NT2/D1 (cell line): ENCODE data around the gene GRIK1.

Experiments
- DNase-seq: peaks from one replicate; pipeline ENCODE4 v3.0.0-alpha.2; 2011; ENCODE audit warnings: low read depth, low spot score
- H3K27me3 ChIP-seq: 2 replicates; pipeline ENCODE4 v1.6.0; 2011; ENCODE audit warnings: mild to moderate bottlenecking; ENCODE audit not compliant: insufficient read length, insufficient read depth
- H3K36me3 ChIP-seq: 2 replicates; pipeline ENCODE4 v1.6.1; 2011; ENCODE audit warnings: mild to moderate bottlenecking, low read length, mixed read lengths; ENCODE audit not compliant: insufficient read depth, insufficient read length
- H3K4me1 ChIP-seq: 2 replicates; pipeline ENCODE4 v1.5.1; 2011; ENCODE audit not compliant: insufficient read depth, insufficient read length
- H3K4me3 ChIP-seq: 2 replicates; pipeline ENCODE4 v1.5.1; 2011; ENCODE audit warnings: low read depth; ENCODE audit not compliant: insufficient read length
- H3K9ac ChIP-seq: 2 replicates; pipeline ENCODE4 v1.6.0; 2011; ENCODE audit warnings: low read depth; ENCODE audit not compliant: insufficient read length
- H3K9me3 ChIP-seq: 2 replicates; pipeline ENCODE4 v1.5.1; 2011; ENCODE audit warnings: mild to moderate bottlenecking, low read length; ENCODE audit not compliant: insufficient read depth
- SUZ12 ChIP-seq: IDR thresholded peaks from 2 replicates; pipeline ENCODE4 v1.6.1; 2011; ENCODE audit not compliant: insufficient read length, insufficient read depth; ENCODE audit errors: extremely low read depth
- YY1 ChIP-seq: IDR thresholded peaks from 2 replicates; pipeline ENCODE4 v1.6.1; 2011; ENCODE audit not compliant: insufficient read length, insufficient read depth
- ZNF274 ChIP-seq: IDR thresholded peaks from 2 replicates; pipeline ENCODE4 v1.6.1; 2011; ENCODE audit warnings: mild to moderate bottlenecking, low read depth, low read length

GRIK1 gene

GRCh38 chr21:29827236-29827635 lies 112.6 kb downstream of the GRIK1 start:
- no peak for DNase-seq
- no peaks in the 10 kb centered on the region for H3K36me3 ChIP-seq
- TF ChIP-seq YY1 (no peak), ZNF274 (no peak), SUZ12 (no peak)

GRCh38 chr21:29826386-29826785 lies 113.4 kb downstream of the GRIK1 start:
- Histone ChIP-seq H3K27me3 (no peaks in the 10 kb centered on the region), H3K4me3 (no peak overlapping the region), H3K9ac (no peak overlapping the region), H3K36me3 (no peaks in the 10 kb centered on the region), H3K9me3 (peaks cover 15% of the 10 kb centered on the region; the same call in 1 of the 2 replicates), H3K4me1 (no peaks in the 10 kb centered on the region)
- TF ChIP-seq ZNF274 (no peak), SUZ12 (no peak), YY1 (no peak)
- no peak for DNase-seq

More at GRCh38 chr21:29827236-29827635, 112.6 kb downstream of the GRIK1 start:
- Histone ChIP-seq H3K9ac (no peak overlapping the region), H3K9me3 (peaks cover 23% of the 10 kb centered on the region), H3K27me3 (no peaks in the 10 kb centered on the region), H3K4me3 (no peak overlapping the region), H3K4me1 (no peaks in the 10 kb centered on the region)

GRCh38 chr21:29825936-29826335 lies 113.9 kb downstream of the GRIK1 start:
- no peak for DNase-seq
- peaks cover 10% of the 10 kb centered on the region; the same call in 1 of the 2 replicates for H3K9me3 ChIP-seq
- no peak for TF ChIP-seq SUZ12
- TF ChIP-seq ZNF274 = no peak
- TF ChIP-seq YY1 = no peak
- H3K9ac ChIP-seq = no peak overlapping the region
- H3K4me1 ChIP-seq = no peaks in the 10 kb centered on the region
- no peak overlapping the region for H3K4me3 ChIP-seq
- H3K36me3 ChIP-seq = no peaks in the 10 kb centered on the region
- no peaks in the 10 kb centered on the region for H3K27me3 ChIP-seq

- no peak overlapping the region for H3K4me3 ChIP-seq
- H3K36me3 ChIP-seq = no peaks in the 10 kb centered on the region
- no peaks in the 10 kb centered on the region for H3K27me3 ChIP-seq
- TF ChIP-seq YY1 (no peak), SUZ12 (no peak), ZNF274 (no peak)
- H3K9ac ChIP-seq = no peak overlapping the region
- peaks cover 9% of the 10 kb centered on the region; the same call in 1 of the 2 replicates for H3K9me3 ChIP-seq
- no peak for DNase-seq
- no peaks in the 10 kb centered on the region for H3K4me1 ChIP-seq
Measured at GRCh38 chr21:29825345-29825744, 114.5 kb downstream of the GRIK1 start.

- H3K4me1 ChIP-seq = no peaks in the 10 kb centered on the region
- no peak overlapping the region for H3K4me3 ChIP-seq
- no peaks in the 10 kb centered on the region for H3K27me3 ChIP-seq
- no peaks in the 10 kb centered on the region for H3K9me3 ChIP-seq
- no peak for DNase-seq
- TF ChIP-seq ZNF274 = no peak
- TF ChIP-seq YY1 = no peak
- no peak for TF ChIP-seq SUZ12
- no peak overlapping the region for H3K9ac ChIP-seq
- H3K36me3 ChIP-seq = no peaks in the 10 kb centered on the region
Measured at GRCh38 chr21:29822064-29822463, 117.7 kb downstream of the GRIK1 start.

GRCh38 chr21:29821230-29821629 lies 118.6 kb downstream of the GRIK1 start:
- no peaks in the 10 kb centered on the region for H3K9me3 ChIP-seq
- H3K36me3 ChIP-seq = no peaks in the 10 kb centered on the region
- no peak for DNase-seq
- no peaks in the 10 kb centered on the region for H3K4me1 ChIP-seq
- H3K27me3 ChIP-seq = no peaks in the 10 kb centered on the region
- H3K4me3 ChIP-seq = no peak overlapping the region
- TF ChIP-seq YY1 (no peak), ZNF274 (no peak), SUZ12 (no peak)
- no peak overlapping the region for H3K9ac ChIP-seq

- Histone ChIP-seq H3K9ac (no peak overlapping the region), H3K4me1 (no peaks in the 10 kb centered on the region), H3K27me3 (no peaks in the 10 kb centered on the region), H3K4me3 (no peak overlapping the region), H3K9me3 (no peaks in the 10 kb centered on the region), H3K36me3 (no peaks in the 10 kb centered on the region)
- DNase-seq = no peak
- TF ChIP-seq YY1 (no peak), SUZ12 (no peak), ZNF274 (no peak)
Measured at GRCh38 chr21:29819675-29820326, 120.0 kb downstream of the GRIK1 start.
